Measurements from ENCODE around the gene SAMSN1. TPM values are rescaled to one million over a fixed set of nuclear protein-coding genes. Genes with fewer than 3 reads are reported as not detected.

SAMSN1 gene
- total and polyA plus RNA-seq, 9 of the 15 experiments (the other 6 are each of a cell fraction or from before 2014, with no cell fraction given) = 101 to 223 (median 159) TPM

DNA sequence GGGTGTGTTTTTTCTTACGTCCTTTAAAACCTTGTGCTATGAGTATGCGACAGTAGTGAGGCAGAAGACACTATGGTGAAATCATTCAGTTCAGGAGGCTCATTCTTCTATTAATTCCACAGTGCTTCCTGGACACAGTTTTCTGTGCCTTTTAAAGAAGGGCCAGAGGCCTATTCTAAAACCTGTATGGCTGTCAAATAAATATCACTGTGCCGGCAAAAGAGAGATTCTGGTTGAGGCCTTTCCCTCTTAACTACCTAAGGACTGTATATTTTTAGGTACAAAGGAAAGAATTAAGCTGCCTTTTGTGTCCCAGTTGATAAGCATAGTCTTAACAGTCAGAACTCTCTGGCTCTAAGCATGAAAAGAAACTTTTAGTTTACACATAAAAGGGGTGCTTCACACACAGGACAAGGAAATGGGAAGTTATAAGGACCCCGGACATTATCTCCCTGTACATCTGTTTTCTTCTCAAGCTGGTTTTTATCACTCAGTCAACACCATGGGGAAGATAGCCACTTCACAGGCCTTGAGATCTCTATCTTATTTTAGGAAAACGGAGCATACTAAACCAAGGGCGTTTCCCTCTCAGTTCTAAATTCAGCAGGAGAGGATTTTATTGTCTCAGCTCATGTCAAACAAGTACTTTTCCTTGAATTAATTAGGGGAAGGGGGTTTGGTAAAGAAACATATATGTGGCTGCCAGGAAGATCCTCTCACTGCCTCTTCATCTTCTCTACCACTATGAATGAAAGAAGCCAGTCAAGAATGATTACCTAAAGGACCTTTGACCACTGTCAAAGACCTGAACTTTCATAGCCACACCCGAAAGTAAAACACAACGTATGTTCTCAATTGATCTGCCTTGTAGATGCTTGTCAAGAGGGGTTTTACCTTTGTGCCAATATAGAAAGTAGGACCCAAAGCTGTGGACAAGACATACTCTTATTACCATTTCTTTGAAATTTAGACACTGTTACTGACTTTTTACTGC lies 91.8 kb downstream of the SAMSN1 start (continued):
- TF ChIP-seq, protein P1, sequence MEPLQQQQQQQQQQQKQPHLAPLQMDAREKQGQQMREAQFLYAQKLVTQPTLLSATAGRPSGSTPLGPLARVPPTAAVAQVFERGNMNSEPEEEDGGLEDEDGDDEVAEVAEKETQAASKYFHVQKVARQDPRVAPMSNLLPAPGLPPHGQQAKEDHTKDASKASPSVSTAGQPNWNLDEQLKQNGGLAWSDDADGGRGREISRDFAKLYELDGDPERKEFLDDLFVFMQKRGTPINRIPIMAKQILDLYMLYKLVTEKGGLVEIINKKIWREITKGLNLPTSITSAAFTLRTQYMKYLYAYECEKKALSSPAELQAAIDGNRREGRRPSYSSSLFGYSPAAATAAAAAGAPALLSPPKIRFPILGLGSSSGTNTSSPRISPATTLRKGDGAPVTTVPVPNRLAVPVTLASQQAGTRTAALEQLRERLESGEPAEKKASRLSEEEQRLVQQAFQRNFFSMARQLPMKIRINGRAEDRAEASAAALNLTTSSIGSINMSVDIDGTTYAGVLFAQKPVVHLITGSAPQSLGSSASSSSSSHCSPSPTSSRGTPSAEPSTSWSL (CRISPR knock-in tag; IDR thresholded peaks at IDR 0.05; ENCODE audit: borderline replicate concordance) = no peak
- TF ChIP-seq RBM14 (IDR thresholded peaks at IDR 0.05; ENCODE audit: borderline replicate concordance, insufficient read depth, low read depth, low read length) = no peak
- no peak for TF ChIP-seq EHMT2 (IDR thresholded peaks at IDR 0.05)
- TF ChIP-seq ZNF431 (CRISPR knock-in tag; IDR thresholded peaks at IDR 0.05) = no peak
- TF ChIP-seq TSC22D4 (tag; IDR thresholded peaks at IDR 0.05) = no peak
- TF ChIP-seq KLF16 (IDR thresholded peaks at IDR 0.05) = peak; percentile 91
- 0 out of 4 replicates have a peak, but pooled peaks of 1 of the 2 experiments have one; percentile 21 for TF ChIP-seq SIX5 (IDR thresholded peaks at IDR 0.05; ENCODE audit: borderline replicate concordance in 1 of 2, insufficient read depth in 1 of 2, low read depth in 1 of 2, low read length in 2 of 2)
- TF ChIP-seq SMARCA5 (IDR thresholded peaks at IDR 0.05) = no peak
- no peak for TF ChIP-seq GABPB1 (CRISPR knock-in tag; IDR thresholded peaks at IDR 0.05)
- TF ChIP-seq SRSF1 (IDR thresholded peaks at IDR 0.05; ENCODE audit: low read depth, low read length) = no peak
- no peak for TF ChIP-seq ZNF146 (CRISPR knock-in tag; IDR thresholded peaks at IDR 0.05; ENCODE audit: unreplicated experiment)
- peak; percentile 67 for TF ChIP-seq MBD2 (IDR thresholded peaks at IDR 0.05; ENCODE audit: borderline replicate concordance, low read depth)
- TF ChIP-seq ZNF274 (IDR thresholded peaks at IDR 0.05; ENCODE audit: borderline replicate concordance, low read depth, low read length) = no peak
- TF ChIP-seq, protein P2, sequence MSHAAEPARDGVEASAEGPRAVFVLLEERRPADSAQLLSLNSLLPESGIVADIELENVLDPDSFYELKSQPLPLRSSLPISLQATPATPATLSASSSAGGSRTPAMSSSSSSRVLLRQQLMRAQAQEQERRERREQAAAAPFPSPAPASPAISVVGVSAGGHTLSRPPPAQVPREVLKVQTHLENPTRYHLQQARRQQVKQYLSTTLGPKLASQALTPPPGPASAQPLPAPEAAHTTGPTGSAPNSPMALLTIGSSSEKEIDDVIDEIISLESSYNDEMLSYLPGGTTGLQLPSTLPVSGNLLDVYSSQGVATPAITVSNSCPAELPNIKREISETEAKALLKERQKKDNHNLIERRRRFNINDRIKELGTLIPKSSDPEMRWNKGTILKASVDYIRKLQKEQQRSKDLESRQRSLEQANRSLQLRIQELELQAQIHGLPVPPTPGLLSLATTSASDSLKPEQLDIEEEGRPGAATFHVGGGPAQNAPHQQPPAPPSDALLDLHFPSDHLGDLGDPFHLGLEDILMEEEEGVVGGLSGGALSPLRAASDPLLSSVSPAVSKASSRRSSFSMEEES (CRISPR knock-in tag; IDR thresholded peaks at IDR 0.05) = no peak
- peak; percentile 70 for TF ChIP-seq BRD9 (IDR thresholded peaks at IDR 0.05; ENCODE audit: low read depth, partially characterized antibody)
- TF ChIP-seq TCF3 (CRISPR knock-in tag; IDR thresholded peaks at IDR 0.05) = peak; percentile 92
- TF ChIP-seq ZNF444 (CRISPR knock-in tag; IDR thresholded peaks at IDR 0.05) = no peak
- peak; percentile 72 for TF ChIP-seq NEUROD1 (IDR thresholded peaks at IDR 0.05; ENCODE audit: borderline replicate concordance, low read depth, low read length, partially characterized antibody)
- no peak for TF ChIP-seq PHF20 (IDR thresholded peaks at IDR 0.05; ENCODE audit: partially characterized antibody)
- TF ChIP-seq, protein P3, sequence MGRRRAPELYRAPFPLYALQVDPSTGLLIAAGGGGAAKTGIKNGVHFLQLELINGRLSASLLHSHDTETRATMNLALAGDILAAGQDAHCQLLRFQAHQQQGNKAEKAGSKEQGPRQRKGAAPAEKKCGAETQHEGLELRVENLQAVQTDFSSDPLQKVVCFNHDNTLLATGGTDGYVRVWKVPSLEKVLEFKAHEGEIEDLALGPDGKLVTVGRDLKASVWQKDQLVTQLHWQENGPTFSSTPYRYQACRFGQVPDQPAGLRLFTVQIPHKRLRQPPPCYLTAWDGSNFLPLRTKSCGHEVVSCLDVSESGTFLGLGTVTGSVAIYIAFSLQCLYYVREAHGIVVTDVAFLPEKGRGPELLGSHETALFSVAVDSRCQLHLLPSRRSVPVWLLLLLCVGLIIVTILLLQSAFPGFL (CRISPR knock-in tag; IDR thresholded peaks at IDR 0.05) = no peak
- peak; percentile 74 for TF ChIP-seq RNF2 (IDR thresholded peaks at IDR 0.05)
- TF ChIP-seq ZNF75A (CRISPR knock-in tag; IDR thresholded peaks at IDR 0.05) = no peak
- no peak for TF ChIP-seq SNIP1 (IDR thresholded peaks at IDR 0.05; ENCODE audit: low read depth)
- TF ChIP-seq HOXB6 (CRISPR knock-in tag; IDR thresholded peaks at IDR 0.05; ENCODE audit: borderline replicate concordance) = no peak
- no peak for TF ChIP-seq ZNF23 (CRISPR knock-in tag; IDR thresholded peaks at IDR 0.05)

Measured in K562 (cell line).